GM23338 (cell line): ENCODE measurements around the gene SLC9A2.

Experiments
- CREB1 ChIP-seq: fragments of 250-450 bp; sonication (Bioruptor Pico); IDR thresholded peaks from 2 replicates; pipeline ENCODE4 v1.5.0; 2020; ENCODE audit warnings: low read depth, mild to moderate bottlenecking, moderate library complexity
- CTCF ChIP-seq, 2 experiments: fragments of 200-600 bp in 1 of 2; sonication (generic) in 1 of 2; conservative IDR thresholded peaks; 2 replicates each; pipeline versions ENCODE4 v1.5.1 to v1.6.1; 2016 to 2017; ENCODE audit warnings: antibody characterized with exemption in 2 of 2, low read depth in 2 of 2, mild to moderate bottlenecking in 2 of 2, moderate library complexity in 1 of 2
- ETS1 ChIP-seq: IDR thresholded peaks from 2 replicates; pipeline ENCODE4 v1.6.1; 2016; ENCODE audit warnings: antibody characterized with exemption
- EZH2 ChIP-seq: fragments of 200-600 bp; sonication (generic); IDR thresholded peaks from one replicate; pipeline ENCODE4 v1.8.0; 2017; ENCODE audit warnings: antibody characterized with exemption, mild to moderate bottlenecking, low read depth; ENCODE audit not compliant: unreplicated experiment
- EZH2phosphoT487 ChIP-seq: fragments of 200-600 bp; sonication (generic); IDR thresholded peaks from one replicate; pipeline ENCODE4 v1.8.1; 2018; ENCODE audit warnings: antibody characterized with exemption; ENCODE audit not compliant: unreplicated experiment
- JUNB ChIP-seq: IDR thresholded peaks from one replicate; pipeline ENCODE4 v1.6.1; 2016; ENCODE audit warnings: antibody characterized with exemption; ENCODE audit not compliant: unreplicated experiment
- NANOG ChIP-seq: IDR thresholded peaks from 2 replicates; pipeline ENCODE4 v1.6.1; 2016; ENCODE audit warnings: antibody characterized with exemption, borderline replicate concordance
- POLR2AphosphoS5 ChIP-seq: IDR thresholded peaks from 2 replicates; pipeline ENCODE4 v1.6.1; 2016; ENCODE audit warnings: antibody characterized with exemption, low read depth
- REST ChIP-seq: IDR thresholded peaks from one replicate; pipeline ENCODE4 v1.6.1; 2018; ENCODE audit warnings: antibody characterized with exemption; ENCODE audit not compliant: unreplicated experiment
- STAT1 ChIP-seq: IDR thresholded peaks from one replicate; pipeline ENCODE4 v1.6.1; 2016; ENCODE audit warnings: antibody characterized with exemption; ENCODE audit not compliant: unreplicated experiment
- ZNF331 ChIP-seq: fragments of 250-450 bp; sonication (Bioruptor Pico); IDR thresholded peaks from 2 replicates; pipeline ENCODE4 v1.5.0; 2020; ENCODE audit warnings: low read depth, mild to moderate bottlenecking, moderate library complexity
- ZNF462 ChIP-seq: fragments of 250-450 bp; sonication (Bioruptor Pico); IDR thresholded peaks from 2 replicates; pipeline ENCODE4 v1.5.0; 2020; ENCODE audit warnings: mild to moderate bottlenecking, moderate library complexity

GRCh38 chr2:102737431-102737830 is 118.1 kb downstream of the SLC9A2 start:
- no peak for TF ChIP-seq CTCF (conservative IDR thresholded peaks at IDR 0.05; ENCODE audit: low read depth in 2 of 2)
- TF ChIP-seq POLR2AphosphoS5, result no peak
- no peak for TF ChIP-seq EZH2
- TF ChIP-seq ETS1, result no peak
- TF ChIP-seq EZH2phosphoT487, result no peak
- TF ChIP-seq JUNB, result no peak
- TF ChIP-seq REST, result no peak
- no peak for TF ChIP-seq ZNF462 (CRISPR knock-in tag)
- TF ChIP-seq CREB1 (CRISPR knock-in tag), result no peak
- no peak for TF ChIP-seq NANOG
- TF ChIP-seq ZNF331 (CRISPR knock-in tag), result no peak
- TF ChIP-seq STAT1, result no peak
